Iris pigment epithelial cell (primary cell): Measurements from ENCODE around the gene CYSRT1.
"Not testable (repeated sequence)": the region's sequence is repeated elsewhere in the genome, so short reads cannot be mapped to it uniquely, and the experiment has no call there.

Experiments used
- DNase-seq: peaks from one replicate; pipeline ENCODE4 v3.0.0-alpha.2; 2011; ENCODE audit warnings: low read depth

The CYSRT1 gene

GRCh38 chr9:137237759-137238726 is 13.1 kb downstream of the CYSRT1 start:
- DNase-seq, result no peak

- not testable (repeated sequence) for DNase-seq
Measured at GRCh38 chr9:137239541-137240200, 14.7 kb downstream of the CYSRT1 start.

GRCh38 chr9:137240318-137240840 is 15.4 kb downstream of the CYSRT1 start:
- peak; percentile 67 for DNase-seq

- peak; percentile 100 for DNase-seq
Measured at GRCh38 chr9:137240841-137241489, 16.0 kb downstream of the CYSRT1 start, which contains the start of gene TUBB4B. Gene TUBB4B, plus strand, starts transcription at chr9:137241287. Its CDS starts 74 bp downstream, at chr9:137241361.

- DNase-seq, result peak; percentile 37
Measured at GRCh38 chr9:137241490-137242268, 16.7 kb downstream of the CYSRT1 start.

GRCh38 chr9:137242269-137243203 is 17.6 kb downstream of the CYSRT1 start:
- no peak for DNase-seq

- not testable (repeated sequence) for DNase-seq
Measured at GRCh38 chr9:137243266-137243625, 18.3 kb downstream of the CYSRT1 start.

- no peak for DNase-seq
Measured at GRCh38 chr9:137243626-137244485, 18.9 kb downstream of the CYSRT1 start.

GRCh38 chr9:137244486-137245449 is 19.8 kb downstream of the CYSRT1 start:
- DNase-seq, result no peak

- no peak for DNase-seq
Measured at GRCh38 chr9:137245450-137246421, 20.8 kb downstream of the CYSRT1 start.

- peak; percentile 54 for DNase-seq
Measured at GRCh38 chr9:137247135-137247915, 22.4 kb downstream of the CYSRT1 start.

- DNase-seq, result no peak
Measured at GRCh38 chr9:137247916-137248175, 22.9 kb downstream of the CYSRT1 start.

- DNase-seq, result no peak
Measured at GRCh38 chr9:137250329-137251193, 25.6 kb downstream of the CYSRT1 start.

GRCh38 chr9:137251194-137251461 is 26.2 kb downstream of the CYSRT1 start, which contains the start of gene STPG3:
Gene STPG3, plus strand, starts transcription at chr9:137251286. Its CDS starts 1 bp downstream, at chr9:137251287.
- no peak for DNase-seq

- DNase-seq, result no peak
Measured at GRCh38 chr9:137251490-137252268, 26.7 kb downstream of the CYSRT1 start.
